ENCODE data around the gene SDF4.
"Not testable (repeated sequence)": the region's sequence is repeated elsewhere in the genome, so short reads cannot be mapped to it uniquely, and the experiment has no call there.

The SDF4 gene

GRCh38 chr1:1198423-1199140 lies 33.2 kb downstream of the SDF4 start:
- DNase-seq (ENCODE audit: low spot score) = no peak

DNA sequence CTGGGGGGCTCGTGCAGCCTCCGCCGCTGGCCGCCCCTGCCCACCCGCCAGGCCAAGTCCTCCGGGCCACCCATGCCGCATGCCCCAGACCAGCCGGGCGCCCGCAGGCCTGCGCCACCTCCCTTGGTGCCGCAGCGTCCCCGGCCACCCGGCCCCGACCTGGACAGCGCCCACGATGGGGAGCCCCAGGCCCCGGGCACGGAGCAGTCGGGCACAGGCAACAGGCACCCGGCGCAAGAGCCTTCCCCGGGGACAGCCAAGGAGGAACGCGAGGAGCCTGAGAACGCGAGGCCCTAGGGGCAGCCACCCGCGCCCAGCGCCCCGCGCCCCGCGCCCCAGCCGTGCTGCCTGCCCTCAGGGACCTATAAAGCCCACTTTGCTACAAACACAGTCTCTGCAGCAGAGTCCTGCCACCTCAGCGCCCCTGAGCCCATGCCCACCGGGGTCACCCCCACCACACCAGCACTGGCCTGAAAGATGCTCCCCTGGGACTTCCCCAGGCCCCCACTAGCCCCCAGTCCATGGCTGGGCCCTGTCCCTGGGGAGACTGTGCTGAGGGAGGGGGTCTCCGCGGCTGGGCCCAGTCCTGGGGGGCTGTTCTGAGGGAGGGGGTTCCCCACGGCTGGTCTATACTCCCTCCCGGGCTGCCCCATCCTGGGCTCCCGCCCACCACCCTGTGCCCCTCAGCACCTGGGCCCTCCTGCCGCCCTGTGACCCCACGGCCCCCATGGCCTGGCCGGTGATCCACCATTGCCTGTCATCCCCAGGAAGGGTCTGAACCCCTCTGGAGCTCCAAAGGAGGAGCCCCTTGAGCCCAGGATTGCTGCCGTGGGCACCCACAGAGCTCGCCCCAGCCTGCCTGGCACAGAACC lies 34.0 kb downstream of the SDF4 start:
- no peak for DNase-seq (ENCODE audit: low spot score)

GRCh38 chr1:1197188-1197500 lies 34.7 kb downstream of the SDF4 start:
- no peak for DNase-seq (ENCODE audit: low spot score)

DNA sequence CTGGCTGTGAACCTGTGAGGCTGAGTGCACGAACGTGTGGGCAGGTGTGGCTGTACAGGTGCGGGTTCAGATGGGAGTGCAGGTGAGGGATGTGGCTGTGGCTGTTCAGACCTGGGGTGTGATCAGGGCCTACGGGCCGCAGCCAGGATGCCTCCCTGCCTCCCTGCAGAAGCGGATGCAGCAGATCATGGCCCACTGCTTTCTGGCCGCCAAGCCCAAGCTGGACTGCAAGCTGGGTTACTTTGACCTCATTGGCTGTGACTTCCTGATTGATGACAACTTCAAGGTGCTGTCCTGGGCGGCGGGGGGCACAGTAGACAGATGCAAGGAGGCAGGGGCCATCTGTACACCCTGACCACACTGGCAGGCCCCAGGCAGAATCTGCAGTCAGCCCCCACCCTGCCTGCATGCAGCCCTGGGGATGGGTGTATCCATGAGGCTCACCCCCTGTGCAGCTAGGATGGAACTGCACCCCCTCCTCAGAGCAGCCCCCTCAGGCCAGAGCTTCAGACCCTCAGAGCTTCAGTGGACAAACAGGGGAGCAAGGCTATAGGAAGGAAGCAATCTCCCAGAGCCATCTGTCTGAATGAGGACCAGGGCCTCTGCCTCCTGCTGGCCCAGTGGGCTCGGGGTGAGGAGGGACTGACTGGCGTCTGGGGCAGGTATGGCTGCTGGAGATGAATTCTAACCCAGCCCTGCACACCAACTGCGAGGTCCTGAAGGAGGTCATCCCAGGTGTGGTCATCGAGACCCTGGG lies 35.2 kb downstream of the SDF4 start:
- no peak for DNase-seq (ENCODE audit: low spot score)

GRCh38 chr1:1195726-1196125 lies 36.1 kb downstream of the SDF4 start:
- DNase-seq (ENCODE audit: low spot score) = not testable (repeated sequence)

DNA sequence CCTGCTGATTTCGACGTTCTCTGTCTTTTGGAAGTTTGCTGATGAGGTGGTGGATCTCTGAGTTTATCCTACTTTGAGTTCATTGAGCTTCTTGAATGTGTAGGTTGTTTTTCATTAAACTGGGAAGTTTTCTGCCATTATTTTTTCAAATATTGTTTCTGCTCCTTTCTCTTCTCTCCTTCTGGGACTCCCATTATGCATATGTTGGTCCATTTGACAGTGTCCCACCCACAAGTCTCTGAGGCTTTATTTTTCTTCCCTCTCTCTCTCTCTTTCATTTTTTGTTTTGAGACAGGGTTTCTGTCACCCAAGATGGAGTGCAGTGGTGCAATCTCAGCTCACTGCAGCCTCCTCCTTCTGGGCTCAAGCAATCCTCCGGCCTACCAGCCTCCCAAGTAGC lies 37.1 kb downstream of the SDF4 start:
- no peak for DNase-seq (ENCODE audit: low spot score)

GRCh38 chr1:1191734-1192133 lies 40.1 kb downstream of the SDF4 start:
- DNase-seq (ENCODE audit: low spot score) = no peak

- DNase-seq (ENCODE audit: low spot score) = no peak
Observed at GRCh38 chr1:1189111-1189510, 42.7 kb downstream of the SDF4 start.

DNA sequence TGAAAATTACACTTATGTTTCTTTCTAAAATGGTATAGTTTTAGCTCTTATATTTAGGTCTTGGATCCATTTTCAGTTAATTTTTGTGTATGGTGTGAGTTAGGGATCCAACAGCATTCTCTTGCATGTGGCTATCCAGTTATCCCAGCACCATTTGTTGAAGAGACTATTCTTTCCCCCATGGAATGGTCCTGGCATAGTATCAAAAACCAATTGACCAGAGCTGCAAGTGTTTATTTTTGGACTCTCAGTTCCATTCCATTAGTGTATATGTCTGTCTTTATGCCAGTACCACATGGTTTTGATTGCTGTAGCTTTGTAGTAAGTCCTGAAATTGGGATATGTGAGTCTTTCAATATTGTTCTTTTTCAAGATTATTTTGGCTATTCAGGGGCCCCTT lies 43.9 kb downstream of the SDF4 start:
- DNase-seq (ENCODE audit: low spot score) = no peak

DNA sequence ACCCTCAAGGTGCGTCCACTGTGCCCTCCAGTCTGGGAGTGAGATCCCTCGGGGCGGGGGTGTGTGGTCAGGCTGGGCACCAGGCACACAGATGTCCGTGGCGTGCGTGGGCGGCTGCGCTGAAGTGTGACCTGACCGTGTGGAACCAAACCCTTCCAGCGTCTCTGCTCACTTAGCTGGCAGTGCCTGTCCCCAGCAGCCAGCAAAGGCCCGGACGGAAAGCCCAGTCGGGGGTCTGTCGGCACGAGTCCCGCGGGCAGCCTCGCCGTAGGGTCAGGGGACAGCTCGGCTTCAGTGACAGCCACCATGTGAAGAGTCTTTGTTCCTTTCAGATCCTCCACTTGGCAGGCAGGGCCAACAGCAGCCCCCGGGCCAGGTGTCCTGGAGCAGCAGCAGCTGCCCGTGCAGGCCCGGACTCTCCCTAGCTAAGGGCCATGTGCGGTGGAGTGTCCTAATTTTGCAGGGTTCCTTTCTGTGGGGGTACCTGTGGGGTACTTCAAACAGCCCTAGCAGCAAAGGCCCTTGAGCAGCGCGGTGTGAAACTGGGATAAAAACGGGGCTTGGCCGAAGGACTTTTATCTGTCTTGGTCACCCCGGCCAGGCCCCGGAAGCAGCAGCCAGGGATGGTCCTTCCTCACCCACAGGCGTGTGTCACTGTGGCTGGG lies 46.6 kb downstream of the SDF4 start:
- DNase-seq (ENCODE audit: low spot score) = peak; percentile 60

- no peak for DNase-seq (ENCODE audit: low spot score)
Observed at GRCh38 chr1:1183833-1184775, 47.7 kb downstream of the SDF4 start.

- DNase-seq (ENCODE audit: low spot score) = no peak
Observed at GRCh38 chr1:1183221-1183747, 48.5 kb downstream of the SDF4 start.

DNA sequence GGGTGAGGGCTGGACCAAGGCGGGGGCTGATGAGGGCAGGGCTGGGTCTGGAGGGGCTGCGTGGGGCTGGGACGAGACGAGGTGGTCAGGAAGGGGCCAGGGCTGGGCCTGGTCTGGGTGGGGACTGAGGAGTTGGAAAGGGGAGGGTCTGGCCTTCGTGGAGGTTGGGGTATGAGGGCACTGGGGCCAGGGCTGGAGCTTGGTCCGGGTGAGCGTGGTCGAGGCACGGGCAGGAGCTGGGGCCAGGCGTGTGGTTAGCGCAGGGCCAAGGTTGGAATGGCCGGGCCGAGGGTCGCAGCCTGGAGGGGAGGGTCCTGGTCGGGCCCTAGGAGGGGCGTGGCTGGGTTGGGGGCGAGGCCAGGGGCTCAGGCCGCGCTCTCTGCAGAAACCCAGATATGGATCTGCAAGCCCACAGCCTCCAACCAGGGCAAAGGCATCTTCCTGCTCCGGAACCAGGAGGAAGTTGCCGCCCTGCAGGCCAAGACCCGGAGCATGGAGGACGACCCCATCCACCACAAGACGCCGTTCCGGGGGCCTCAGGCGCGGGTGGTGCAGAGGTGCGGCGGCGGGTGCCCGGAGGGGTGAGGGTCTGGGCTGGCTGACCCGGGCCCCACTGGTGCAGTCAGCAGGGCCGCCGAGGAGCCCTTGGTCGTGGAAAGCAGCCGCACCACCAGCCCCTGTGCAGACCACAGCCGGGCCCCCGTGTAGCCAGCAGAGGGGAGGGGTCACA lies 49.1 kb downstream of the SDF4 start:
- DNase-seq (ENCODE audit: low spot score) = no peak

GRCh38 chr1:1181938-1182410 lies 49.8 kb downstream of the SDF4 start:
- DNase-seq (ENCODE audit: low spot score) = no peak

DNA sequence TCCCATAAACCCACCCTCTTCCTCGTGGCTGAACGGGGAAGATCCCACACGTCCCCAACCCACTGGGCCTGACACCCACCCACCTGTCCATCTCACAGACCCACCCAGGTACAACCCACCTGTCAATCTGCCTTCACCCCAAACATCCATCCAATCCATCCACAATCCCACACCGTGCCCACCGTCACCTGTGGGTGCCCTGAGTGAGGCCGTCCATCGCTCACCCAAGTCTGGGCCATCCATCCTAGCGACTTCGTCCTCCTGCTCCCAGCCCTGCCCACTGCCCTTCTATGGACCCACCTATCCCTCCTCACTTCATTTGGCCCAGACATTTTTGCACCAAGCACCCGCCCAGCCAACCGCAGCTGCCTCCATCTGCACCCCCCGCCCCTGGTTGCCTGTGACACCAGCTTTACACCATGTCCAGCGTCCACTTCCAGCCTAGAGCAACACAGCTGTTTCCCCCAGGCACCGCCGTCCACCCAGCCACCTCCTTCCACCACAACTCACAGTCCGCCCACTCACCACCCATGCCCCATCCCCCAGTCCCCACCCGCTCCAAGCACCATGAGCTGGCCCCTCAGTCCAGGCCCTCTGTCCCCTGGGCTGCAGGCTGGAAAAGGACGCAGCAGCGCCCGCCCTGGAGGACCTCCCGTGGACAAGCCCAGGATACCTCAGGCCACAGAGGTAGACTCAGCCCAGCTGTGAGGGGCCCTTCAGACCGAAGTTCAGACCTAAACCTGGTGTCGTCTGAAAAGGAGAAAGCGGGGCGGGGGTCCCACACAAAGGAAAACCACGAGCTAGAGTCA lies 50.5 kb downstream of the SDF4 start:
- DNase-seq (ENCODE audit: low spot score) = no peak

DNA sequence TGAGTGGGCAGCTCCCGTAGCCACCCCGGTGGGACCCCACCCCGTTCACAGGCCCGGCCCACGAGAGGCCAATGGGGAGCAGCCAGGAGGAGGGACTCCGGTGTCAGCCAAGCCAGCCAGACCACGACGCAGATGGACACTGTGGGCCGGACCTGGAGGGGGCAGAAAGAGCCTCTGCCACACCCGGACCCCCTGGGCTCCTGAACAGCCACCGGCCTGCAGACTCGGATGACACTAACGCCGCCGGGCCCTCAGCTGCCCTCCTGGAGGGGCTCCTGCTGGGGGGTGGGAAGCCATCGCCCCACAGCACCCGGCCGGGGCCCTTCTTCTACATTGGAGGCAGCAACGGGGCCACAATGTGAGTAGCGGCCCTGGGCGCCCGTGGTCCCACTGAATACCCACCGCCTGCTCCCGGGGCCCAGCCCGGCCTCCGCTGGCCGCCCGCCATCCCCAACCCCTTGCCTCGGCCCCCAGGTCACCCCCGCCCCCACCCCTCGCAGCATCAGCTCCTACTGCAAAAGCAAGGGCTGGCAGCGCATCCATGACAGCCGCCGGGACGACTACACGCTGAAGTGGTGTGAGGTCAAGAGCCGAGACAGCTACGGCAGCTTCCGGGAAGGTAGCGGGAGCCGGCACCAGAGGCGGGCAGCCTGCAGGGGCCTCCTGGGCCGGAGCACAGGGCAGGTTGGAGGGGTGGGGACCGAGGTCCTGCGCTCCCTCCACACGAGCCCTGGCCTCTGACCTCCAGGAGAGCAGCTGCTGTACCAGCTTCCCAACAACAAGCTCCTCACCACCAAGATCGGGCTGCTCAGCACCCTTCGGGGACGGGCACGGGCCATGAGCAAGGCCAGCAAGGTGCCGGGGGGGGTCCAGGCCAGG lies 51.6 kb downstream of the SDF4 start:
- DNase-seq (ENCODE audit: low spot score) = no peak

GRCh38 chr1:1179346-1179982 lies 52.3 kb downstream of the SDF4 start:
- no peak for DNase-seq (ENCODE audit: low spot score)

Data from globus pallidus (tissue), 1 donor.